GM19025 (cell line): ENCODE measurements around the gene TOPORS.
A peak's percentile ranks its signal among the peaks of the same experiment; 100 is the strongest.
"Not testable (repeated sequence)": the region's sequence is repeated elsewhere in the genome, so short reads cannot be mapped to it uniquely, and the experiment has no call there.

Experiments
- ATAC-seq: cut with Tn5 transposase; IDR thresholded peaks from one replicate; pipeline ENCODE4 v1.9.1; 2021; ENCODE audit warnings: mild to moderate bottlenecking, low read depth, moderate library complexity; ENCODE audit not compliant: unreplicated experiment

Gene TOPORS

DNA sequence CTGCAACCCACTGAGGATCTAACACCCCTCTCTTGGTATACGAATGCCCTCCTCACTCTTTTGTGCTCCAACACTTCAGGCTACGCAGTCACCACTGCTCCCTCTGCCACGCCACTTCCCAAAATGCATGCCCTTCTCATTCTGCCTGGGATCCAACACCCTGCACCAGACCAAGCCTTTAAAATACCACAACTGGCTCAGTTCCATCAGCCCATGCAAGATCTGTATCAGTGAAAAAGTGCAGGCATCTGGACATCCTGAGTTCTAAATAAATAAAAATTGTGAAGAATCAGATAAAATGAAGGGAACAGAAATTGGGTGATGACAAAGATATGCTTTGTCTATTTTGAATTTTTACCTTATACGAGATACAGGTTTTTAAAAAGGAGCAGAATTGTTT, 17.9 kb upstream of the TOPORS start:
- no peak for ATAC-seq

GRCh38 chr9:32566770-32567169, 14.4 kb upstream of the TOPORS start:
- ATAC-seq = no peak

DNA sequence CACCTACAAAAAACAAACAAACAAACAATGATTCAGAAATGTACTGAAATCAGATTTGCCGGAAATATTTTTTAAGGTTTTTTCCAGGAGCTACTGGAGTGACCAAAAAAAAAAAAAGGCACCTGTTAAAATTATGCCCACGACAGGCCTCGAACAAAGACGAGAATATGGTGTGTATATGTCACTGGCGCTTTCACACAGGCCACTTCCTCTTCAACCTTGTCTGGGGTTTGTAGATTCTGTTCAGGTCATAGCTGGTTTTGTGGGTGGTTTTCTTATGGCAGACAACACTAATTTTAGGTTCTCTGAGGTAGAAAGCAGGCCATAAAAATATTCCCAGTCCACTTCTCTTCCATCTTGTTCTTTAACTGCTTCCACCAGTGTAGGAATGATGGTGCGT, 13.6 kb upstream of the TOPORS start:
- no peak for ATAC-seq

DNA sequence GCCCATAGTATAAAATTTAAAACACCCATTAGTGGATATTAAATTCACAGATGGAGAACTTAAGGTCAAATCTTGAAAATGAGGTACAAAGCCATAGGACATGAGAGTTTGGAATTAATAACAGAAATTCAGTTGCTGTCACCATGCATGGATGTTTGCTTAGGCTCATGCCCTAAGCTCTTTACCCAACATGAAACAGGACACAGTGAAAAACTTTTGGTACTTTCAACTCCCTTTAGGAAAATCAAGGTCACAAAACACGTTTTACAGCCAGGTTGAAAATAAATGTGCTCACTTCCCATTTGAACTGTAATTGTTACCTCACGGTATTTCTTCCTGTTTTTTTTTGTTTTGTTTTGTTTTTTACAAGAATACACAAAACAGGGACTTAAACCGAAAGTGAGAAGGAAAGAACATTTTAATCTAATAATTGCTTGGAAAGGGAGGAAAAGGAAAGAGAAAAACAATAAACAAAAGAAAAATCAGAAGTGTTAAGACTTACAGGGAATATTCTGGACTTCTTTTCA, 6.1 kb upstream of the TOPORS start:
- no peak for ATAC-seq

GRCh38 chr9:32554591-32554990, 2.2 kb upstream of the TOPORS start:
- ATAC-seq = no peak

DNA sequence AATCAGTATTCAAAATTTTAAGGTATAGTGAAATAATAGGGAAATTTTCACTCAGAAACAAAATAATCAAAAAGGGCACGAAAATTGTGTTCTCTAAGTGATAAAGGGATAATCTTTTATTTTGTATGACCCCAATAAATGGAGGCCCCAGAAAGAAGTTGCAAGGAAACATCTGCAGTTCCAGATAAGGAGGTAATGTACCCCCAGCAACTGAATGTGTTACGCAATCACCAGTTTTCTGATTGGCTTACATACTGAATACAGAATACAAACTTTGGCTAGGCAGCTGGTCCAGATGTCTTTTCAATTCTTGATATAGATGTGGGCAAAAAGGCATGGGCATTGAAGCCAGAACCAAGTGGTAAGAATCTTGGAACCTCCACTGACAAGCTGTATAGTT, 1.7 kb upstream of the TOPORS start:
- ATAC-seq = no peak

- peak; percentile 1 for ATAC-seq
Measured at GRCh38 chr9:32551276-32552051, 922 bp downstream of the TOPORS start.

GRCh38 chr9:32550562-32551275, 1.7 kb downstream of the TOPORS start:
- peak; percentile 57 for ATAC-seq

- ATAC-seq = no peak
Measured at GRCh38 chr9:32550150-32550561, 2.2 kb downstream of the TOPORS start.

DNA sequence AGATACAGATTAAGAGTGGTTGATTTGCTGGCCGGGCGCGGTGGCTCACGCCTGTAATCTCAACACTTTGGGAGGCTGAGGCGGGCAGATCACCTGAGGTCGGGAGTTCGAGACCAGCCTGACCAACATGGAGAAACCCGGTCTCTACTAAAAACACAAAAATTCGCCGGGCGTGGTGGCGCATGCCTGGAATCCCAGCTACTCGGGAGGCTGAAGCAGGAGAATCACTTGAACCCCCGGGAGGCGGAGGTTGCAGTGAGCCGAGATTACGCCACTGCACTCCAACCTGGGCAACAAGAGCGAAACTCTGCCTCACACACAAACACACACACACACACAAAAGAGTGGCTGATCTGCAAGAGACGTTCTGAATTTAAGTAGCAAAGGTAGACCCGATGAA, 4.2 kb downstream of the TOPORS start:
- ATAC-seq = not testable (repeated sequence)

- ATAC-seq = no peak
Measured at GRCh38 chr9:32545884-32546283, 6.5 kb downstream of the TOPORS start.

GRCh38 chr9:32543047-32543446, 9.3 kb downstream of the TOPORS start:
- ATAC-seq = no peak

DNA sequence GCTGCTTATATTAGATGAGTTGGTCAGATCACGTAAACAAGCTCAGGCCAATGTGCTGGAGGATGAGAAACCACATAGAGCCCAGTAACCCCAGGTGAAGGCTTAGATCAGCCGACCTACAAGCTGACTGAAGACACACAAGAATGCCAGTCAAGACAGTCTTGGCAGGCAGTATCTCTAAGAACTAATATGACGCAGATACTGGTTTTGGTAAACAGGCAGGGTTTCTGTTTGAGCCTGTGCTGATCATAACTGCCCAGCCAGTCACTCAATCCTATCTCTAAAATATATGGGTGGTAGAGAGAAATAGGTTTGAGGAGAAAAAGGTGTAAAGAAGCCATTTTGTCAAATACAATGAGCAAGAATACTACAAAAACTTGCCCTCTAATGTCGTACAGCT, 18.6 kb downstream of the TOPORS start:
- no peak for ATAC-seq

DNA sequence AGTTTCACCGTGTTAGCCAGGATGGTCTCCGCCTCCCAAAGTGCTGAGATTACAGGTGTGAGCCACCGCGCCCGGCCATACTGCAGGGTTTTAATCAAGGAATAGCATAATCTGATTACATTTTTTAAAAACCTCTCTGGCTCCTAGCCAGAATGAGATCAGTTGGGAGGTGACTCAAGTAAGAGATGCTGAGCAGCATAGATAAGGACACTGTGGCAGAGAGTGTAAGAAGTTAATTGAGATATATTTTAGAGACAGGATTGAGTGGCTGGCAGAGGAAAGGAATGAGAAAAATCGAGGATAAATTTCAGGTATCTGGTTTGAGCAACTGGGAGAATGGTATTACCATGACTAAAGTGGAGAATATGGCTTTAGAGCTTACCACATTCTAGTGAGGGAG, 19.1 kb downstream of the TOPORS start:
- ATAC-seq = no peak

DNA sequence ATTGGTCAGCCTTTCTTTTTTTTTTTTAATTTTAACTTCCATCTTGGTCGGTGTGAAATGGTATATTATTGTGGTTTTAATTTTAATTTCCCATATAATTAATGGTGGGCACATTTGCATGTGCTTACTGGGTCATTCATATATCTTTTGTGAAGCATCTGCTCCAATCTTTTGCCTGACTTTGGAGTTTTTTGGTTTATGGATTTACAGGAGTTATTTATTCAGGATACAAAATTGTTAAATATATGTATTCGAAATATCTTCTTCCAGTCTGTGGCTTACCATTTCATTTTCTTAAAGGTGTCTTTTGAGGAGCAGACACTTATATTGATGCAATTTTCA, 25.7 kb downstream of the TOPORS start:
- ATAC-seq = no peak

DNA sequence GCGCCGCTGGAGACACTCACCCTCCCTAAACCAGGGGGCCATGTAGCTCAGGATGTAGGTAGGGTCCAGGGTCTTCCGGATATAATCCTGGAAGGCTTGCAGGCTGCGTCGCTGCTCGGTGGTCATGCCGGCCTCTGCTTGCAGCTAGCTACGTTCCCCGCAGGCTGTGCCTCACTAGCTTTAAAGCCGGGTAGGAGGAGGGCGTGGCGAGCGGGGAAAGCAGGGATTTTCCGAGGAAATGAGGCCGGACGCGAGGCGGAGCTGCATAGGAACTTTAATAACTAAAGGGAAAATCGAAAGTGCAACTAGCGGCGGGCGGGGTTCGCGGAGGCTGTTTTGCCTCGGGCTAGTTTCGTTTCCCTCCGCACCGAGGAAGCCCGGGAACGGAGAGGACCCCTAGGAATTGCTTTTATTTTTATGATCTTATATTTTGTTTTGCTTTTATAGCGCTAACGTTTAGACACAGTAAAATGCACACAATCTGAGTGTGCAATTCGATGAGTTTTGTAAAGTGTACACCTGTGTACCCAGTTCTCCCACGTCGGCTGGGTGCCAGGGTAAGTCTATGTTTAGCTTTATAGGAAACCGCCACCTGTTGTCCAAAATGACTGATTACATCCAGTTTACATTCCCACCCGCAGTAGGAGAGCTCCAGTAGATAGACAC, 26.2 kb downstream of the TOPORS start, which contains the start of gene RIGI:
Gene RIGI, minus strand, starts transcription at position 156 of the 666 bp plus-strand sequence. Its CDS starts 30 bp downstream, at position 126.
- ATAC-seq = peak; percentile 68

DNA sequence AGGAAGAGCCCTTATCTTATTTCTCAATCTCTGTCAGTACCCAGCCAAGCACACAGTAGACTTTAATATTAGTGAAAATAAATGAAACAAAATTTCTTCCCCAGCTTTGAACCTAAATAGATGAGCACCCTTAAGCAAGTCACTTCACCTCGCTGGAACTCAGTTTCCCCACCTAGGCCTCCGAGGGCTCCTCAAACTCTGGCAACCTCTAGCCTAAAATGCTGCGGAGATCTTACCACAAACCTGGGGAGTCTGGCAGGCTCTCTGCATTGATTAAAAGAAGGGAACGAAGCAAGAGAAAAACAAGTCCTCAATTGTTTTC, 26.7 kb downstream of the TOPORS start:
- ATAC-seq = peak; percentile 5

- ATAC-seq = no peak
Measured at GRCh38 chr9:32524892-32525708, 27.3 kb downstream of the TOPORS start.

GRCh38 chr9:32524558-32524891, 27.9 kb downstream of the TOPORS start:
- ATAC-seq = not testable (repeated sequence)

DNA sequence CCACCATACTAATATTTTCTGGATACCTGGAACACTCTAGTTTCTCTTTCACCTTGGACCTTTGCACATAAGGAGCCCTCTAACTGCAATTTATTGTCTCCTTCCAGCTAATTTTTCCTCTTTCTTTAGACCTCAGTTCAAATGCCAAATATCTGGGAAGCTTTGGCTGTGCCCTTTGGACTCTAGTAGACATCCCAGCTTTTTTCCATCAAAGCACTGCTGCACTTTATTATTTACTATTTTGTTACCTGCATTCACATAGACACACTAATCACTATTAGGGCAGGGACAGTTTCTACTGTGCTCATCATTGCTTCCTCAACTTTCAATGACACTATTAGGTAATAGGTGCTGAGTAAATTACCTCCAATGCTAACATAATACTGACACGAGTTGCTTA, 28.5 kb downstream of the TOPORS start:
- no peak for ATAC-seq

GRCh38 chr9:32518276-32518675, 34.1 kb downstream of the TOPORS start:
- no peak for ATAC-seq
